Fibroblast of lung (primary cell): Measurements from ENCODE around the gene CABLES1. TPM values are rescaled to one million over a fixed set of nuclear protein-coding genes. Genes with fewer than 3 reads are reported as not detected.

ENCODE experiments used
- DNase-seq, 2 donors: peaks; one replicate each; pipeline versions ENCODE4 v3.0.0 to v3.0.0-alpha.2; 2010; ENCODE audit warnings: low read depth in 2 of 2
- H2AFZ ChIP-seq: 2 replicates; pipeline ENCODE4 v1.5.1; 2012; ENCODE audit warnings: low read length, control low read depth, inconsistent platforms
- H3K27ac ChIP-seq: 2 replicates; pipeline ENCODE4 v1.5.1; 2011; ENCODE audit warnings: low read length, control low read depth; ENCODE audit not compliant: insufficient read depth
- H3K27me3 ChIP-seq: 2 replicates; pipeline ENCODE4 v1.5.1; 2011; ENCODE audit warnings: mild to moderate bottlenecking, low read length; ENCODE audit not compliant: control insufficient read depth, insufficient read depth
- H3K36me3 ChIP-seq: 2 replicates; pipeline ENCODE4 v1.5.1; 2011; ENCODE audit warnings: low read length; ENCODE audit not compliant: control insufficient read depth, insufficient read depth
- H3K4me1 ChIP-seq: 2 replicates; pipeline ENCODE4 v1.5.1; 2011; ENCODE audit warnings: low read length; ENCODE audit not compliant: control insufficient read depth, insufficient read depth; ENCODE audit errors: extremely low read depth
- H3K4me2 ChIP-seq: 2 replicates; pipeline ENCODE4 v1.5.1; 2011; ENCODE audit warnings: low read length, control low read depth; ENCODE audit not compliant: insufficient read depth; ENCODE audit errors: extremely low read depth
- H3K4me3 ChIP-seq, 4 experiments: fragments of 200-600 bp in 1 of 4; sonication (generic) in 1 of 4; replicated peaks in 1 of 4; 2 replicates each; pipeline ENCODE4 v1.5.1; 2011 to 2016; ENCODE audit warnings: low read length in 4 of 4, low read depth in 3 of 4, mild to moderate bottlenecking in 3 of 4, control low read depth in 2 of 4, inconsistent platforms in 1 of 4, mixed read lengths in 1 of 4; ENCODE audit not compliant: insufficient read depth in 1 of 4; ENCODE audit errors: control extremely low read depth in 1 of 4
- H3K79me2 ChIP-seq: 2 replicates; pipeline ENCODE4 v1.5.1; 2012; ENCODE audit warnings: mild to moderate bottlenecking, low read length, inconsistent platforms; ENCODE audit not compliant: control insufficient read depth, insufficient read depth
- H3K9ac ChIP-seq: 2 replicates; pipeline ENCODE4 v1.5.1; 2011; ENCODE audit warnings: mild to moderate bottlenecking, low read length, control low read depth; ENCODE audit not compliant: insufficient read depth
- H3K9me3 ChIP-seq: 2 replicates; pipeline ENCODE4 v1.5.1; 2012; ENCODE audit warnings: low read depth, low read length; ENCODE audit not compliant: control insufficient read depth, insufficient read depth
- H4K20me1 ChIP-seq: 2 replicates; pipeline ENCODE4 v1.5.1; 2011; ENCODE audit warnings: low read length; ENCODE audit not compliant: control insufficient read depth, insufficient read depth; ENCODE audit errors: extremely low read depth
- EZH2 ChIP-seq: IDR thresholded peaks from 2 replicates; pipeline ENCODE4 v1.5.1; 2012; ENCODE audit warnings: low read length, control low read depth, mild to moderate bottlenecking; ENCODE audit errors: missing control alignments
- polyA plus RNA-seq, 2 donors: library from polyadenylated mRNA; depleted of rRNA in 1 of 2; stranded (reverse) in 1 of 2; unstranded in 1 of 2; fragments of >200 nt; gene quantifications; 2 replicates each; pipeline ENCODE4 v1.2.1, GENCODE V29; 2011 to 2012; ENCODE audit warnings: missing spikeins in 1 of 2
- total RNA-seq: library from RNA; depleted of rRNA; stranded (reverse); fragments of >200 nt; gene quantifications from 2 replicates; pipeline ENCODE4 v1.2.1, GENCODE V29; 2014
- TF ChIP-seq, protein P1 (sequence below), 2 donors: IDR thresholded peaks in 1 of 2; conservative IDR thresholded peaks in 1 of 2; 1 replicate in 1 of 2; 2 replicates in 1 of 2; pipeline ENCODE4 v1.5.1; 2011 to 2012; ENCODE audit warnings: low read length in 2 of 2, control low read depth in 1 of 2, inconsistent platforms in 1 of 2, low read depth in 1 of 2, mild to moderate bottlenecking in 1 of 2

Gene CABLES1
- total and polyA plus RNA-seq, 2 donors (not counting 1 experiment from before 2014, with no cell fraction given): 5.1 to 11.4 TPM

DNA sequence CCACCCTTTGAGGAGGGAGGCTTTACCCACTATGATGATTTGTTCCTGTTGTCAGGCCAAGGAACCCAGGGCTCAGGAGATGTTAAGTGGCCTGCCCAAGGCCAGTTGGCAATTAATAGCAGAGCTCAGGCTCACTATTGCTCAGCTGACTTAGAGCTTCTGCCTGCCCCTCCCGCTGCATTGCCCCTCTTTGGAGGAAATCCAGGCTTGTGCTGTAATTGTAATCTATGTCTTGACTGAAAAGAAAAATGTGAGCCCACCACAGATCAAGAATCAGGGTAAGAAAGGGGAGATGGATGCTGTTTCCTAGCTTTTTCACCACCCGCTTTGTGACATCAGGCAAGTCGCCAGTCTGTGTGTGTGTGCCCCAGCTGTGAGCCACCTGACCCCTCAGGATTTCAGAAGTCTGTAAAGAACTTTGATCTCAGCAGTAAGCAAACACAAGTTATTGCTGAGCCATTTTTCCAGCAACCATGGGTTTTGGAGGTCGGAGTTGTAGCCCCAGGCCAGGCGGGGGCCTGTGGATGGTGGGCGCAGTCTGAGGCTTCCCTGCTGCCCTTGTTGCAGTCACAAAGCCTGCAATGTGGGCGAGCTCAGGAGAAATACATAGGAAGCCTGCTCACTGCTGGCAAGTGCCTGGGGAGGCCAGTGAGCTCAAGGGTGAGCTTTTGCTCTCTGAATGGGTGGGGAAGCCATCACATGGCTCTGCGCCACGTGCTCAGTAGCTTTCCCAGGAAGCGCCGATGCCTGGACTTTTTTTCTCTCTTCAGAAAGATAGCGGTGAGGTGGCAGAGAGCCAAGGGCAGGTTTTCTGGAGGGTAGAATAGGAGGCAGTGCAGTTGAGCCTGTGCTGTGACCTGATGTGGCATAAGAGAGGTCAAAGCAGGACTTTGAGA lies 6.1 kb downstream of the CABLES1 start:
- Histone ChIP-seq H3K9ac (no peak overlapping the region), H3K27me3 (peaks cover 3% of the 10 kb centered on the region), H3K4me1 (peaks cover 6% of the 10 kb centered on the region), H3K9me3 (no peaks in the 10 kb centered on the region), H3K79me2 (no peaks in the 10 kb centered on the region), H4K20me1 (no peaks in the 10 kb centered on the region), H2AFZ (no peak overlapping the region), H3K4me2 (no peak overlapping the region), H3K27ac (no peak overlapping the region), H3K36me3 (no peaks in the 10 kb centered on the region), H3K4me3 (no peak overlapping the region)
- peak in 1 of 2 donors; percentile 34 for DNase-seq
- no peak for TF ChIP-seq EZH2
- TF ChIP-seq, protein P1, sequence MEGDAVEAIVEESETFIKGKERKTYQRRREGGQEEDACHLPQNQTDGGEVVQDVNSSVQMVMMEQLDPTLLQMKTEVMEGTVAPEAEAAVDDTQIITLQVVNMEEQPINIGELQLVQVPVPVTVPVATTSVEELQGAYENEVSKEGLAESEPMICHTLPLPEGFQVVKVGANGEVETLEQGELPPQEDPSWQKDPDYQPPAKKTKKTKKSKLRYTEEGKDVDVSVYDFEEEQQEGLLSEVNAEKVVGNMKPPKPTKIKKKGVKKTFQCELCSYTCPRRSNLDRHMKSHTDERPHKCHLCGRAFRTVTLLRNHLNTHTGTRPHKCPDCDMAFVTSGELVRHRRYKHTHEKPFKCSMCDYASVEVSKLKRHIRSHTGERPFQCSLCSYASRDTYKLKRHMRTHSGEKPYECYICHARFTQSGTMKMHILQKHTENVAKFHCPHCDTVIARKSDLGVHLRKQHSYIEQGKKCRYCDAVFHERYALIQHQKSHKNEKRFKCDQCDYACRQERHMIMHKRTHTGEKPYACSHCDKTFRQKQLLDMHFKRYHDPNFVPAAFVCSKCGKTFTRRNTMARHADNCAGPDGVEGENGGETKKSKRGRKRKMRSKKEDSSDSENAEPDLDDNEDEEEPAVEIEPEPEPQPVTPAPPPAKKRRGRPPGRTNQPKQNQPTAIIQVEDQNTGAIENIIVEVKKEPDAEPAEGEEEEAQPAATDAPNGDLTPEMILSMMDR (conservative IDR thresholded peaks at IDR 0.05 in 1 of 2, IDR thresholded peaks at IDR 0.05 in 1 of 2; ENCODE audit: low read depth in 1 of 2, low read length in 2 of 2): no peak

DNA sequence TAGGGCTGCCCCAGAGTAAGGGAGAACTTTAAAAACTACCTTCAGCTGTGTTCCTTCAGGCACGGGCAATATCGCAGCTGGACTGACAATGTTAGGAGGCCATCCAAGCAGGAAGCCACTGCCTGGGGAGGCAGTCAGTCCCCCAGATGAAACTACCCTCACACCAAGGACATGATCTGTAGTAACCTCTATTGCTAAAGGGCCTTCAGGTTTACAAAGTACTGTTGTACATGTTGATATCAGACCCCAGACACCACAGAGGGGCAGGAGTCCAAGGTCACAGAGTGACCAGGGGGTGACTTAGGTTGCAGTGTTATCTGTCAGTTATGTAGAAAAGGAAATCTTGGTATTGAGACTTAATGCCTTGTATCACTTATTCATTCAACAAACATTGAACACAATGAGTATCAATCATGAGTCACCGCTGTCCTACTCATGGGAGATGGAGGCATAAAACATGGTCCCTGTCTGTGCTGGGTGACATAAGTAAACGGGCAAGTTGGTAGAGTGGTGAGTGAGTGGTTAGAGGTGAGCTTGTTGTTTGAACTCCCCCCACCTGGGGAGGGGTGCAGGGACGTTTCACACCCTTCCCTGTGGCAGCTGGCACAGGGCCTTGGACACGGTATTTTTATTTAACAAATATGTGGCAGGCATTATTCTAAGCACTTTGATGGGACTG lies 7.1 kb downstream of the CABLES1 start:
- H3K27ac ChIP-seq: no peak overlapping the region
- no peak overlapping the region for H3K4me2 ChIP-seq
- no peaks in the 10 kb centered on the region for H4K20me1 ChIP-seq
- no peaks in the 10 kb centered on the region for H3K79me2 ChIP-seq
- H3K4me1 ChIP-seq: peaks cover 6% of the 10 kb centered on the region
- no peaks in the 10 kb centered on the region for H3K36me3 ChIP-seq
- no peak overlapping the region for H3K9ac ChIP-seq
- no peak overlapping the region for H3K4me3 ChIP-seq
- H3K9me3 ChIP-seq: no peaks in the 10 kb centered on the region
- no peak for DNase-seq
- H2AFZ ChIP-seq: no peak overlapping the region
- peaks cover 3% of the 10 kb centered on the region for H3K27me3 ChIP-seq
- TF ChIP-seq, protein P1 (conservative IDR thresholded peaks at IDR 0.05 in 1 of 2, IDR thresholded peaks at IDR 0.05 in 1 of 2; ENCODE audit: low read depth in 1 of 2, low read length in 2 of 2): no peak
- no peak for TF ChIP-seq EZH2

DNA sequence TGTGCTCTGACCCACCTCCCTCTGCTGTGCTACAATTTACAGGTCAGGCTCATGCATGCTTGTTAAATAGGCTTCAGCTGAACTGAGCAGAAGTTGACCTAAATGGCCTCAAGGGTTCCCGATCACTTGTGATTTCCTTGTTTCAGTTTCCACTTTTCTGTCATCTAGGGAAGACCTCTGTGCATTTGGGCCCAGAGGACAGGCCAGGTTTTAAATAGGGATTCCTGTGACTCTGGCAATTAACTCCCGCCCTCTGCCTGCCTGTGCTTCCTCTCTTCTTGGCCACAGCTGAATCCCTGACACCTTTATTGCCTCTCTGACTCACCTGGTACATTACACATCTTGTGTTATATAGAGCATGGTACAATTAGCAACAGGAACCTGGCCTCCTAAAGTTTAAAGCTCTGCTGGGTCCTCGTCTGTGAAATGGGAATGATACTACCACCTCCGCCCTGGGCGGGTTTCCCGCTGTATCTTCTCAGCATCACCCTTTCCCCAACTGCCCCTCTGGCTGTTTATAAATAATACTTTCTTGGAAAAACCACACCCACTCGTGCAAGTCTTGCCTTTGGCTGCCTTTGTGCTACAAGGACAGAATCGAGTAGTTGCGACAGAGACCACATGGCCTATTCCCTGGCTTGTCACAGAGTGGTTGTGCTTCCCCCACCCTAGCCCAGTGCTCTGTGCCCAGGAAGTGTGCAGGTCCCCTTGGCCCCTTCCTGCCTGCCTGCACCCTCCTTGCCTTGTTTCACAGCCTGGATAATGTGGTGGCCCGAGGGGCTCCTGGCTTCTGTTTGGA lies 7.9 kb downstream of the CABLES1 start:
- Histone ChIP-seq H3K9ac (no peak overlapping the region), H3K36me3 (no peaks in the 10 kb centered on the region), H3K4me3 (no peak overlapping the region), H4K20me1 (no peaks in the 10 kb centered on the region), H2AFZ (no peak overlapping the region), H3K79me2 (no peaks in the 10 kb centered on the region), H3K4me1 (peaks cover 6% of the 10 kb centered on the region), H3K4me2 (peak overlapping the region; percentile 19), H3K27me3 (no peaks in the 10 kb centered on the region), H3K27ac (no peak overlapping the region), H3K9me3 (no peaks in the 10 kb centered on the region)
- peak in 1 of 2 donors; percentile 65 for DNase-seq
- TF ChIP-seq EZH2: no peak
- TF ChIP-seq, protein P1 (conservative IDR thresholded peaks at IDR 0.05 in 1 of 2, IDR thresholded peaks at IDR 0.05 in 1 of 2; ENCODE audit: low read depth in 1 of 2, low read length in 2 of 2): no peak
